Smooth muscle cell (in vitro differentiated cells): ENCODE results near the gene HGD. TPM values are rescaled to one million over a fixed set of nuclear protein-coding genes. Genes with fewer than 3 reads are reported as not detected.

Experiments
- DNase-seq: peaks from one replicate; lab custom pipeline; 2025; ENCODE audit not compliant: unreplicated experiment; lab: John Stamatoyannopoulos, UW
- H2AFZ ChIP-seq: fragments of 200-600 bp; sonication (generic); 2 replicates; pipeline ENCODE4 v1.6.0; 2016; ENCODE audit warnings: antibody characterized with exemption, low read depth, mild to moderate bottlenecking
- H3F3A ChIP-seq: fragments of 200-600 bp; sonication (generic); 2 replicates; pipeline ENCODE4 v1.6.0; 2017; ENCODE audit warnings: antibody characterized with exemption, low read depth
- H3K27ac ChIP-seq: fragments of 200-600 bp; sonication (generic); 2 replicates; pipeline ENCODE4 v1.5.1; 2016; ENCODE audit warnings: low read depth, mild to moderate bottlenecking
- H3K27me3 ChIP-seq: fragments of 200-600 bp; sonication (generic); 2 replicates; pipeline ENCODE4 v1.6.1; 2016; ENCODE audit warnings: low read depth, mild to moderate bottlenecking
- H3K36me3 ChIP-seq: fragments of 200-600 bp; sonication (generic); 2 replicates; pipeline ENCODE4 v1.5.1; 2016; ENCODE audit warnings: low read depth
- H3K4me1 ChIP-seq: fragments of 200-600 bp; sonication (generic); 2 replicates; pipeline ENCODE4 v1.5.1; 2016; ENCODE audit warnings: low read depth
- H3K4me2 ChIP-seq: fragments of 200-600 bp; sonication (generic); 2 replicates; pipeline ENCODE4 v1.6.0; 2016; ENCODE audit warnings: mild to moderate bottlenecking
- H3K4me3 ChIP-seq: fragments of 200-600 bp; sonication (generic); 2 replicates; pipeline ENCODE4 v1.5.1; 2016; ENCODE audit warnings: mild to moderate bottlenecking
- H3K79me2 ChIP-seq: fragments of 200-600 bp; sonication (generic); 2 replicates; pipeline ENCODE4 v1.6.0; 2016; ENCODE audit warnings: low read depth, mild to moderate bottlenecking
- H3K9ac ChIP-seq: fragments of 200-600 bp; sonication (generic); 2 replicates; pipeline ENCODE4 v1.6.0; 2016; ENCODE audit warnings: low read depth
- H3K9me3 ChIP-seq: fragments of 200-600 bp; sonication (generic); replicated peaks from 2 replicates; pipeline ENCODE4 v1.5.1; 2016; ENCODE audit warnings: low read depth
- H4K20me1 ChIP-seq: fragments of 200-600 bp; sonication (generic); 2 replicates; pipeline ENCODE4 v1.6.0; 2016; ENCODE audit warnings: low read depth
- WGBS: methylation state at CpG from one replicate; pipeline ENCODE4 v1.1.7; 2016; ENCODE audit warnings: low lambda C conversion rate; 5-methylcytosine and 5-hydroxymethylcytosine counted together
- polyA plus RNA-seq: library from polyadenylated mRNA; unstranded; fragments of >200 nt; fragmentation: Nextera tagmentation; extraction: Ambion mirVana; gene quantifications from 2 replicates; pipeline ENCODE4 v1.2.1, GENCODE V29; 2016
- total RNA-seq: library from RNA; depleted of rRNA; stranded (reverse); fragments of >200 nt; gene quantifications from 2 replicates; pipeline ENCODE4 v1.2.3, GENCODE V29; 2014
- TF ChIP-seq, protein P1 (sequence below): fragments of 200-600 bp; sonication (generic); IDR thresholded peaks from 2 replicates; pipeline ENCODE4 v1.5.1; 2017; ENCODE audit warnings: borderline replicate concordance, mild to moderate bottlenecking, antibody characterized with exemption; ENCODE audit not compliant: insufficient read depth, poor library complexity, severe bottlenecking

HGD gene
- total and polyA plus RNA-seq, 2 experiments from 2014 or later: 3.8 to 10.9 TPM

GRCh38 chr3:120661106-120661905 is 20.7 kb downstream of the HGD start:
- Histone ChIP-seq H2AFZ (no peak overlapping the region), H3F3A (no peaks in the 10 kb centered on the region), H3K4me3 (no peak overlapping the region), H3K27me3 (no peaks in the 10 kb centered on the region), H3K79me2 (no peaks in the 10 kb centered on the region), H3K4me1 (no peaks in the 10 kb centered on the region), H3K9me3 (no peaks in the 10 kb centered on the region), H3K36me3 (no peaks in the 10 kb centered on the region), H3K4me2 (no peak overlapping the region), H4K20me1 (no peaks in the 10 kb centered on the region), H3K9ac (no peak overlapping the region), H3K27ac (no peak overlapping the region)
- no peak for DNase-seq
- TF ChIP-seq, protein P1, sequence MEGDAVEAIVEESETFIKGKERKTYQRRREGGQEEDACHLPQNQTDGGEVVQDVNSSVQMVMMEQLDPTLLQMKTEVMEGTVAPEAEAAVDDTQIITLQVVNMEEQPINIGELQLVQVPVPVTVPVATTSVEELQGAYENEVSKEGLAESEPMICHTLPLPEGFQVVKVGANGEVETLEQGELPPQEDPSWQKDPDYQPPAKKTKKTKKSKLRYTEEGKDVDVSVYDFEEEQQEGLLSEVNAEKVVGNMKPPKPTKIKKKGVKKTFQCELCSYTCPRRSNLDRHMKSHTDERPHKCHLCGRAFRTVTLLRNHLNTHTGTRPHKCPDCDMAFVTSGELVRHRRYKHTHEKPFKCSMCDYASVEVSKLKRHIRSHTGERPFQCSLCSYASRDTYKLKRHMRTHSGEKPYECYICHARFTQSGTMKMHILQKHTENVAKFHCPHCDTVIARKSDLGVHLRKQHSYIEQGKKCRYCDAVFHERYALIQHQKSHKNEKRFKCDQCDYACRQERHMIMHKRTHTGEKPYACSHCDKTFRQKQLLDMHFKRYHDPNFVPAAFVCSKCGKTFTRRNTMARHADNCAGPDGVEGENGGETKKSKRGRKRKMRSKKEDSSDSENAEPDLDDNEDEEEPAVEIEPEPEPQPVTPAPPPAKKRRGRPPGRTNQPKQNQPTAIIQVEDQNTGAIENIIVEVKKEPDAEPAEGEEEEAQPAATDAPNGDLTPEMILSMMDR: no peak
- 50% methylated on average over 2 of the region's 2 CpGs for WGBS

DNA sequence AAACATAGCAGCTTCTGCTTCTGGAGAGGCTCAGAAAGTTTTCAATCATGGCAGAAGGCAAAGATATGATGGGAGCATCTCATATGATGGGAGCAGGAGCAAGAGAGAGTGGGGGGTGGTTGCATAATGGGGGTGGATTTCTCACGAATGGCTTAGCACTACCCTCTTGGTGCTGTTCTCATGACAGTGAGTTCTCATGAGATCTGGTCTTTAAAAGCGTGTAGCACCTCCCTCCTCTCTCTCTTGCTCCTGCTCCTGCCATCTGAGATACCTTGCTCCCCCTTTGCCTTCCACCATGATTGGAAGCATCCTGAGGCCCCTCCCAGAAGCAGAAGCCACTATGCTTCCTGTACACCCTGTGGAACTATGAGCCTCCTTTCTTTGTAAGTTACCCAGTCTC is 22.2 kb downstream of the HGD start:
- Histone ChIP-seq H3K4me1 (no peaks in the 10 kb centered on the region), H3K9me3 (no peaks in the 10 kb centered on the region), H3K36me3 (no peaks in the 10 kb centered on the region), H3K27me3 (no peaks in the 10 kb centered on the region), H3K79me2 (no peaks in the 10 kb centered on the region), H2AFZ (no peak overlapping the region), H3K4me3 (no peak overlapping the region), H3K27ac (no peak overlapping the region), H3K4me2 (no peak overlapping the region), H3F3A (no peaks in the 10 kb centered on the region), H4K20me1 (no peaks in the 10 kb centered on the region), H3K9ac (no peak overlapping the region)
- TF ChIP-seq, protein P1: no peak
- 87% methylated on average over 2 of the region's 2 CpGs for whole genome bisulfite sequencing
- no peak for DNase-seq

- TF ChIP-seq, protein P1: no peak
- no peaks in the 10 kb centered on the region for H3F3A ChIP-seq
- H3K27ac ChIP-seq: no peak overlapping the region
- 90% methylated on average over 1 of the region's 1 CpG for WGBS
- no peaks in the 10 kb centered on the region for H3K27me3 ChIP-seq
- H4K20me1 ChIP-seq: no peaks in the 10 kb centered on the region
- H3K4me2 ChIP-seq: no peak overlapping the region
- no peak for DNase-seq
- H3K4me1 ChIP-seq: no peaks in the 10 kb centered on the region
- no peak overlapping the region for H2AFZ ChIP-seq
- no peaks in the 10 kb centered on the region for H3K79me2 ChIP-seq
- no peak overlapping the region for H3K4me3 ChIP-seq
- no peak overlapping the region for H3K9ac ChIP-seq
- no peaks in the 10 kb centered on the region for H3K9me3 ChIP-seq
- H3K36me3 ChIP-seq: no peaks in the 10 kb centered on the region
Measured at GRCh38 chr3:120659285-120659684, 22.8 kb downstream of the HGD start.
